Smooth muscle cell of the pulmonary artery (primary cell): ENCODE measurements around the gene ARHGEF35. TPM values are rescaled to one million over a fixed set of nuclear protein-coding genes. Genes with fewer than 3 reads are reported as not detected.

ENCODE experiments used
- total RNA-seq: library from RNA; depleted of rRNA; stranded (reverse); fragments of >200 nt; gene quantifications from 2 replicates; pipeline ENCODE4 v1.2.3, GENCODE V29; 2014

The ARHGEF35 gene
- total RNA-seq: 0.63 and 1.3 TPM in 2 replicates

GRCh38 chr7:144195212-144195872 lies at the start of gene ARHGEF35:
TSS of gene ARHGEF35 (minus strand) at chr7:144195833. CDS start at chr7:144188383, 7,450 bp downstream.

GRCh38 chr7:144239365-144239764 lies 43.7 kb upstream of the ARHGEF35 start, which contains the start of gene OR2A42:
TSS of gene OR2A42 (minus strand) at chr7:144239605. CDS start at chr7:144232843, 6,762 bp downstream.

GRCh38 chr7:144183166-144183565 lies 12.5 kb downstream of the ARHGEF35 start, which contains the start of gene CTAGE4:
TSS of gene CTAGE4 (plus strand) at chr7:144183466. CDS start at chr7:144183504, 38 bp downstream.

Other genes starting within 250 kb of the ARHGEF35 start
- gene OR2F1, start 241.0 kb downstream of the ARHGEF35 start, total RNA-seq: not detected in 2 replicates
- gene OR6B1, start 195.5 kb downstream of the ARHGEF35 start, total RNA-seq: not detected in 2 replicates
- gene OR2A5, start 146.9 kb downstream of the ARHGEF35 start, total RNA-seq: not detected in 2 replicates
- not detected in 2 replicates for gene OR2A25, start 126.0 kb downstream of the ARHGEF35 start, total RNA-seq
- gene OR2A12, start 109.6 kb downstream of the ARHGEF35 start, total RNA-seq: not detected in 2 replicates
- not detected in 2 replicates for gene OR2A2, start 86.2 kb downstream of the ARHGEF35 start, total RNA-seq
- not detected in 2 replicates for gene OR2A14, start 72.7 kb downstream of the ARHGEF35 start, total RNA-seq
- gene CTAGE4, start 12.4 kb downstream of the ARHGEF35 start, total RNA-seq: 0.36 and 0.91 TPM in 2 replicates
- gene OR2A42, start 43.8 kb upstream of the ARHGEF35 start, total RNA-seq: 0.03 TPM in 1 of 2 replicates, not detected in the other
- gene OR2A7, start 69.0 kb upstream of the ARHGEF35 start, total RNA-seq: 0.07 and 0.40 TPM in 2 replicates
- gene CTAGE8, start 73.5 kb upstream of the ARHGEF35 start, total RNA-seq: 0.17 TPM in 1 of 2 replicates, not detected in the other
- 0.07 and 0.33 TPM in 2 replicates for gene OR2A1, start 116.6 kb upstream of the ARHGEF35 start, total RNA-seq
- gene ARHGEF5, start 159.6 kb upstream of the ARHGEF35 start, total RNA-seq: 2.0 and 2.4 TPM in 2 replicates
- gene NOBOX, start 207.9 kb upstream of the ARHGEF35 start, total RNA-seq: not detected in 2 replicates